K562 (cell line): ENCODE data around the gene ELF1. TPM values are rescaled to one million over a fixed set of nuclear protein-coding genes. Genes with fewer than 3 reads are reported as not detected.

ENCODE experiments used
- ATAC-seq: fragments of 200-7000 bp; cut with Tn5 transposase; 3 replicates; pipeline ENCODE4 v1.9.1; 2020; ENCODE audit warnings: moderate library complexity
- BruUV-seq: library from RNA; stranded (reverse); fragments of 400-500 nt; replicated peaks from 2 replicates; lab custom pipeline; 2021; lab: Mats Ljungman, UMichigan
- CTCF ChIA-PET: fragments of 300-600 bp; formaldehyde crosslinking; extraction: SDS; loops from one replicate; lab custom pipeline; 2021; ENCODE audit warnings: low intra/inter-chr PET ratio; lab: Yijun Ruan, JAX
- POLR2A ChIA-PET: fragments of 300-600, 350-650 bp; sonication (Branson Sonifier 250); formaldehyde crosslinking; extraction: SDS; loops from one replicate; lab custom pipeline; 2021; ENCODE audit warnings: antibody characterized with exemption, inconsistent platforms; lab: Yijun Ruan, JAX
- DNase-seq, 4 experiments: peaks; one replicate each; pipeline versions ENCODE4 v3.0.0 to v3.0.0-alpha.2; 2011 to 2018; ENCODE audit warnings: low spot score in 3 of 4, mixed read lengths in 3 of 4; ENCODE audit errors: extremely low read depth in 1 of 4
- FAIRE-seq: peaks from 2 replicates; lab custom pipeline; 2011; peaks lifted over from hg19 to GRCh38; lab: Jason Lieb, UNC
- H2AFZ ChIP-seq: 2 replicates; pipeline ENCODE4 v1.6.0; 2011; ENCODE audit warnings: low read depth, low read length, control low read depth, inconsistent platforms
- H3K27ac ChIP-seq: fragments of 200-600 bp; 3 replicates; pipeline ENCODE4 v1.8.0; 2011; ENCODE audit warnings: low read depth, mild to moderate bottlenecking, control low read depth, inconsistent platforms, low read length, moderate library complexity, mixed read lengths; ENCODE audit errors: extremely low read depth
- H3K27me3 ChIP-seq, 2 experiments: fragments of 300-600 bp in 1 of 2; 2 replicates in 1 of 2; 3 replicates in 1 of 2; pipeline versions ENCODE4 v1.6.0 to v1.8.0; 2011; ENCODE audit warnings: inconsistent platforms in 2 of 2, low read length in 2 of 2, mild to moderate bottlenecking in 1 of 2, mixed read lengths in 1 of 2, moderate library complexity in 1 of 2; ENCODE audit not compliant: control insufficient read depth in 2 of 2, insufficient read depth in 2 of 2
- H3K36me3 ChIP-seq: fragments of 300-600 bp; 3 replicates; pipeline ENCODE4 v1.8.0; 2011; ENCODE audit warnings: mild to moderate bottlenecking, low read length, inconsistent platforms; ENCODE audit not compliant: control insufficient read depth, insufficient read depth
- H3K4me1 ChIP-seq, 2 experiments: fragments of 200-600 bp in 1 of 2; replicated peaks in 1 of 2; 2 replicates in 1 of 2; 3 replicates in 1 of 2; pipeline versions ENCODE4 v1.5.1 to v1.8.0; 2011; ENCODE audit warnings: inconsistent platforms in 2 of 2, low read length in 2 of 2, mild to moderate bottlenecking in 1 of 2, mixed read lengths in 1 of 2, moderate library complexity in 1 of 2; ENCODE audit not compliant: control insufficient read depth in 2 of 2, insufficient read depth in 2 of 2
- H3K4me2 ChIP-seq: 2 replicates; pipeline ENCODE4 v1.6.1; 2011; ENCODE audit warnings: low read length, control low read depth, inconsistent platforms, mixed read lengths; ENCODE audit not compliant: insufficient read depth
- H3K4me3 ChIP-seq: fragments of 200-600 bp; sonication (generic), shearing (Covaris generic); 2 replicates; pipeline ENCODE4 v1.5.1; 2016; ENCODE audit warnings: control low read depth, inconsistent platforms
- H3K79me2 ChIP-seq: fragments of 200-600 bp; 3 replicates; pipeline ENCODE4 v1.8.0; 2011; ENCODE audit warnings: low read length, inconsistent platforms; ENCODE audit not compliant: control insufficient read depth, insufficient read depth
- H3K9ac ChIP-seq, 2 experiments: 2 replicates each; pipeline versions ENCODE4 v1.6.0 to v1.6.1; 2011; ENCODE audit warnings: low read depth in 2 of 2, low read length in 2 of 2, control low read depth in 1 of 2, inconsistent platforms in 1 of 2, mild to moderate bottlenecking in 1 of 2, mixed read lengths in 1 of 2; ENCODE audit not compliant: insufficient read depth in 1 of 2
- H3K9me1 ChIP-seq: one replicate; pipeline ENCODE4 v1.6.0; 2011; ENCODE audit warnings: inconsistent platforms, mild to moderate bottlenecking, low read length, moderate library complexity; ENCODE audit not compliant: control insufficient read depth, insufficient read depth
- H3K9me3 ChIP-seq: replicated peaks from 2 replicates; pipeline ENCODE4 v1.5.1; 2011; ENCODE audit warnings: low read depth, low read length, inconsistent platforms; ENCODE audit not compliant: control insufficient read depth, insufficient read depth
- H4K20me1 ChIP-seq: replicated peaks from 2 replicates; pipeline ENCODE4 v1.6.1; 2011; ENCODE audit warnings: low read length, inconsistent platforms, mixed read lengths; ENCODE audit not compliant: control insufficient read depth, insufficient read depth
- CCNT2 ChIP-seq: IDR thresholded peaks from 2 replicates; pipeline ENCODE4 v1.6.1; 2011; ENCODE audit warnings: borderline replicate concordance, low read depth, mild to moderate bottlenecking, moderate library complexity, mixed read lengths, low read length; ENCODE audit not compliant: insufficient read length; ENCODE audit errors: extremely low read depth
- CEBPZ ChIP-seq: fragments of 150-350 bp; IDR thresholded peaks from 2 replicates; pipeline ENCODE4 v1.6.1; 2014; ENCODE audit warnings: low read depth, mild to moderate bottlenecking, low read length, borderline replicate concordance
- HNRNPL ChIP-seq: fragments of 200-400 bp; formaldehyde crosslinking; IDR thresholded peaks from 2 replicates; pipeline ENCODE4 v1.6.1; 2017; ENCODE audit warnings: low read depth, mild to moderate bottlenecking, low read length
- POLR2AphosphoS2 ChIP-seq: IDR thresholded peaks from 2 replicates; pipeline ENCODE4 v1.6.1; 2012; ENCODE audit warnings: low read length, improper control_type of control experiment
- POLR2AphosphoS5 ChIP-seq: IDR thresholded peaks from 2 replicates; pipeline ENCODE4 v1.6.1; 2011; ENCODE audit warnings: mild to moderate bottlenecking, low read depth, low read length, moderate library complexity; ENCODE audit not compliant: control insufficient read depth, insufficient read depth
- PTBP1 ChIP-seq: fragments of 200-400 bp; formaldehyde crosslinking; IDR thresholded peaks from 2 replicates; pipeline ENCODE4 v1.6.1; 2017; ENCODE audit warnings: low read depth, low read length
- RBBP5 ChIP-seq: fragments of 200-600 bp; sonication (generic); IDR thresholded peaks from 2 replicates; pipeline ENCODE4 v1.6.1; 2012; ENCODE audit warnings: borderline replicate concordance, mild to moderate bottlenecking, low read length, control low read depth, inconsistent platforms; ENCODE audit not compliant: insufficient read depth, poor library complexity, severe bottlenecking
- RBM14 ChIP-seq: fragments of 200-400 bp; formaldehyde crosslinking; IDR thresholded peaks from 2 replicates; pipeline ENCODE4 v1.6.1; 2018; ENCODE audit warnings: low read depth, mild to moderate bottlenecking, low read length, moderate library complexity, borderline replicate concordance; ENCODE audit not compliant: insufficient read depth
- RNF2 ChIP-seq: sonication (generic); IDR thresholded peaks from 2 replicates; pipeline ENCODE4 v1.6.1; 2016
- SAFB2 ChIP-seq: fragments of 200-400 bp; formaldehyde crosslinking; IDR thresholded peaks from 2 replicates; pipeline ENCODE4 v1.6.1; 2018; ENCODE audit warnings: borderline replicate concordance, low read length, low read depth, moderate library complexity; ENCODE audit not compliant: severe bottlenecking
- TRIM24 ChIP-seq, 2 experiments: fragments of 450-650 bp; IDR thresholded peaks; 2 replicates each; pipeline ENCODE4 v1.6.1; 2016
- ZNF232 ChIP-seq: sonication (generic); formaldehyde crosslinking; IDR thresholded peaks from 2 replicates; pipeline ENCODE4 v1.8.0; 2022; ENCODE audit warnings: mild to moderate bottlenecking, missing genetic modification reagents
- ZNF398 ChIP-seq: fragments of 250-450 bp; sonication (Bioruptor Pico); IDR thresholded peaks from 2 replicates; pipeline ENCODE4 v1.8.0; 2021; ENCODE audit warnings: moderate library complexity, mild to moderate bottlenecking, inconsistent platforms
- ZNF655 ChIP-seq: fragments of 250-450 bp; sonication (Bioruptor Pico); IDR thresholded peaks from 2 replicates; pipeline ENCODE4 v1.5.0; 2021
- WGBS: fragments of 100-300 bp; shearing (Covaris generic); methylation state at CpG from one replicate; pipeline ENCODE4 v1.1.6; 2016; ENCODE audit warnings: low coverage, mixed read lengths; ENCODE audit not compliant: insufficient coverage; ENCODE audit errors: missing lambda C conversion rate; 5-methylcytosine and 5-hydroxymethylcytosine counted together
- in situ Hi-C: fragments of 300-500 bp; cut with MboI; formaldehyde crosslinking; loops from 4 replicates; pipeline ENCODE4 v1.15.0; 2018; ENCODE audit warnings: inconsistent platforms, mixed read lengths
- intact Hi-C: fragments of 100-400 bp; cut with micrococcal nuclease; formaldehyde crosslinking; loops from 2 replicates; pipeline ENCODE4 v1.14.2; 2022
- polyA plus RNA-seq, 8 experiments: library from polyadenylated mRNA; depleted of rRNA in 4 of 8; stranded (reverse) in 5 of 8; unstranded in 3 of 8; fragments of >200 nt; fragmentation: Nextera tagmentation in 2 of 8; fragmentation: Illumina TruSeq in 1 of 8; extraction: Ambion mirVana in 2 of 8; extraction: Trizol in 1 of 8; gene quantifications; 2 replicates each; pipeline versions ENCODE4 v1.2.1 to v1.2.3, GENCODE V29; 2011 to 2014; ENCODE audit warnings: inconsistent platforms in 1 of 8, missing spikeins in 1 of 8
- total RNA-seq, 7 experiments: library from RNA; depleted of rRNA in 6 of 7; stranded (reverse); fragments of >200 nt in 6 of 7; fragmentation: Illumina TruSeq in 2 of 7; extraction: Trizol in 2 of 7; gene quantifications; 2 replicates each; pipeline versions ENCODE4 v1.2.1 to v1.2.3, GENCODE V29; 2011 to 2021; ENCODE audit warnings: low replicate concordance in 1 of 7

ELF1 gene
- total and polyA plus RNA-seq, 9 of the 15 experiments (the other 6 are each of a cell fraction or from before 2014, with no cell fraction given), result 24.7 to 54.4 (median 33.4) TPM

- FAIRE-seq (no peak), DNase-seq (no peak)
- no peaks in the 10 kb centered on the region for H3K9me3 ChIP-seq
- no peaks in the 10 kb centered on the region for H3K79me2 ChIP-seq
- no peaks in the 10 kb centered on the region for H3K36me3 ChIP-seq
- peak overlapping the region; percentile 32; the same call in 1 of the 2 replicates for H3K4me2 ChIP-seq
- H3K4me3 ChIP-seq, result peak overlapping the region; percentile 32; the same call in 1 of the 2 replicates
- intact Hi-C loops, result no loop called here
- H3K27ac ChIP-seq, result no peak overlapping the region
- H4K20me1 ChIP-seq, result no peaks in the 10 kb centered on the region
- peak overlapping the region; percentile 77 for H2AFZ ChIP-seq
- CTCF ChIA-PET, result no interaction called here
- peaks cover 3 to 4% of the 10 kb centered on the region in 2 experiments; a peak in 4 of 5 replicates for H3K4me1 ChIP-seq
- TF ChIP-seq CCNT2 (no peak), RBBP5 (no peak), ZNF398 (CRISPR knock-in tag) (no peak), ZNF655 (CRISPR knock-in tag) (no peak), SAFB2 (no peak), POLR2AphosphoS5 (no peak), RBM14 (no peak), TRIM24 (IDR thresholded peaks at IDR 0.05) (no peak), ZNF232 (CRISPR knock-in tag) (no peak), POLR2AphosphoS2 (no peak), HNRNPL (no peak), CEBPZ (no peak), RNF2 (no peak), PTBP1 (no peak)
- TF ChIP-seq, all 486 proteins: peak for 0
- POLR2A ChIA-PET, result no interaction called here
- BruUV-seq, result no TSS peak
- no peak for ATAC-seq
- Histone ChIP-seq H3K9ac (no peak overlapping the region), H3K9me1 (no peaks in the 10 kb centered on the region), H3K27me3 (no peaks in the 10 kb centered on the region)
- in situ Hi-C loops, result no loop called here
- 32% methylated on average over 4 of the region's 5 CpGs for WGBS
Measured at GRCh38 chr13:40920826-40921225, 98.3 kb downstream of the ELF1 start.
